ACC112 (cell line): ENCODE measurements around the gene WDR48.

ENCODE experiments used
- H2AFZ ChIP-seq: fragments of 200-600 bp; sonication (generic); one replicate; pipeline ENCODE4 v1.6.0; 2017; ENCODE audit warnings: antibody characterized with exemption, low read length; ENCODE audit not compliant: unreplicated experiment
- H3K27ac ChIP-seq: fragments of 200-600 bp; sonication (generic); 2 replicates; pipeline ENCODE4 v1.5.1; 2014; ENCODE audit warnings: low read depth, mild to moderate bottlenecking, antibody characterized with exemption, low read length, moderate library complexity
- H3K27me3 ChIP-seq: fragments of 200-600 bp; sonication (generic); 2 replicates; pipeline ENCODE4 v1.6.1; 2014; ENCODE audit warnings: mild to moderate bottlenecking, antibody characterized with exemption, low read length, moderate library complexity, mixed read lengths; ENCODE audit not compliant: insufficient read depth
- H3K36me3 ChIP-seq: fragments of 200-600 bp; sonication (generic); 2 replicates; pipeline ENCODE4 v1.6.1; 2016; ENCODE audit warnings: mild to moderate bottlenecking, antibody characterized with exemption, low read length, moderate library complexity, mixed read lengths; ENCODE audit not compliant: insufficient read depth
- H3K4me1 ChIP-seq: fragments of 200-600 bp; sonication (generic); one replicate; pipeline ENCODE4 v1.6.1; 2016; ENCODE audit warnings: low read length, mixed read lengths; ENCODE audit not compliant: insufficient read depth, unreplicated experiment, control insufficient read depth
- H3K4me3 ChIP-seq: fragments of 200-600 bp; sonication (generic); 2 replicates; pipeline ENCODE4 v1.5.1; 2014; ENCODE audit warnings: mild to moderate bottlenecking, low read depth, low read length
- H3K79me2 ChIP-seq: fragments of 200-600 bp; sonication (generic); one replicate; pipeline ENCODE4 v1.6.0; 2016; ENCODE audit warnings: low read length; ENCODE audit not compliant: control insufficient read depth, unreplicated experiment, insufficient read depth

WDR48 gene

DNA sequence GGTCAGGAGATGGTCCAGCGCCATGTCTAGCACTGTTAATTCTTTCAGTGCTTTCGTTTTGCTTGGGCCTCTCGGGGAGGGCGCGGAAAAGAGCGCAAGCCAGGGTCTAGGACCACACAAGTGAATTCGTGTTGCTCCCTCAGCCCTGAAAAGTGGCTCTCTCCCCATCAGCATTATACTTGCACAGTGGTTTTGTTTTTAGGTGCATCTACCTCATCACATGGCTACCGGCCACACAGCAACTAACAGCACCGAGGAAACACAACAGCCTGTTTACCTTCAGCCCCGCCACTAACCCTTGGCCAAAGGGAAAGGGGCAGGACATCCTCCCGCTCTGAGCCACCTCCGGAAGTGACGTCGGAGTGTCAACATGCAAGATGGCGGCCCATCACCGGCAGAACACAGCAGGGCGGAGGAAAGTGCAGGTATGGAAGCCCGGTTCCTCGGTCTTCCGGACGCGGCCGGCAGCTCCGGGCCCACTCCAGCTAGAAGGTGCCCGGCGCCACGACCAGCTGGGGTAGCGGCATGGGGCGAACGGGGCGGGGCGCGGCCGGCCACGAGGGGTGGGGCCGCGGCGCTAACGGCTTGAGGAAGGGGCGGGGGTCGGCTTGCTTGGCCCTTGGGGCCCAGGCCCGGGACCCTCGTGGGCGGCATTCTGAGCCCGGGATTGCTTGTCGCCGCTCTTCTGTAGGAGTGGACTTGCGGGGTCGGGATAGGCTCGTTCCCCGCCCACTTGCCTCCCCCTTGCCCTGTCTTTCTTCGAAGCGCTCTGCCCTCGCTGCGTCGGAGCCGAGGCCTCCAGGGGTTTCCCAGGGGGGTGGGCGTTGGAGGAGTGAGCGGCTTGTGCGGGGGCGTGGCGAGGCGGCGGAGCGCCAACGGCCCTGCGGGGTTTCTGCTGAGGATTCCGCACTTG is at the start of gene WDR48, which contains the start of gene SCN11A:
Gene WDR48, plus strand, starts transcription at position 368 of the 913 bp plus-strand sequence. Its CDS starts 10 bp downstream, at position 378.
Gene SCN11A, minus strand, starts transcription at position 296 of the 913 bp plus-strand sequence. CDS start 101,582 bp downstream, outside the sequence.
- Histone ChIP-seq H3K4me3 (peak within 1 kb of the TSS; percentile 97), H3K27me3 (no peaks in the 10 kb centered on the region), H3K27ac (peak within 1 kb of the TSS; percentile 72; the same call in 1 of the 2 replicates), H3K79me2 (peaks cover 28% of the 10 kb centered on the region), H3K36me3 (no peaks in the 10 kb centered on the region), H2AFZ (peak within 1 kb of the TSS; percentile 93), H3K4me1 (peaks cover 15% of the 10 kb centered on the region)

DNA sequence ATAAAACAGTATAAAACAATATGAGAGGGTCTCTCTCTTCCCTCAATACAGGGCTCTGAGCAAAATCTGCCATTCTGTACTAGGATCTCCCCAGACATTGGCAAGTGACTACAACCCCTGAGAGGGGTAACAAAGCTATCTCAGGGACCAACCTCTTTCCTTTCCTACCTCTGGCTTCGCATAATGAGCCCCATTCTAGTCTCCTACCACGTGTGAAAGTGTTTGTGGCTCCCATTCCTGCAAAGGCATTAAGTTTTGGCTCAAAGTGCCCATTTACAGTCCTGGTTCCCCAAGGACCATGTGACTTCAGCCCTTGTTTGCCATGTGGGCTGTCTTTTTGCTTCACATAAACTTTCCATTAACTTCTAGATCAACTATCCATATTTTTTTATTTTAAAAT is 46.5 kb upstream of the WDR48 start:
- H3K27ac ChIP-seq = no peak overlapping the region
- no peaks in the 10 kb centered on the region for H3K79me2 ChIP-seq
- H3K27me3 ChIP-seq = peaks cover 8% of the 10 kb centered on the region
- H2AFZ ChIP-seq = no peak overlapping the region
- no peak overlapping the region for H3K4me3 ChIP-seq
- H3K4me1 ChIP-seq = no peaks in the 10 kb centered on the region
- H3K36me3 ChIP-seq = no peaks in the 10 kb centered on the region

- no peak overlapping the region for H2AFZ ChIP-seq
- no peaks in the 10 kb centered on the region for H3K36me3 ChIP-seq
- H3K79me2 ChIP-seq = no peaks in the 10 kb centered on the region
- no peak overlapping the region for H3K27ac ChIP-seq
- peaks cover 39% of the 10 kb centered on the region for H3K27me3 ChIP-seq
- no peaks in the 10 kb centered on the region for H3K4me1 ChIP-seq
- no peak overlapping the region for H3K4me3 ChIP-seq
These were observed 40.6 kb upstream of the WDR48 start for GRCh38 chr3:39011191-39011736.

GRCh38 chr3:39013289-39013688 is 38.5 kb upstream of the WDR48 start:
- H3K79me2 ChIP-seq = no peaks in the 10 kb centered on the region
- no peak overlapping the region for H2AFZ ChIP-seq
- H3K27me3 ChIP-seq = peaks cover 49% of the 10 kb centered on the region
- H3K36me3 ChIP-seq = no peaks in the 10 kb centered on the region
- H3K4me1 ChIP-seq = no peaks in the 10 kb centered on the region
- no peak overlapping the region for H3K4me3 ChIP-seq
- H3K27ac ChIP-seq = no peak overlapping the region

DNA sequence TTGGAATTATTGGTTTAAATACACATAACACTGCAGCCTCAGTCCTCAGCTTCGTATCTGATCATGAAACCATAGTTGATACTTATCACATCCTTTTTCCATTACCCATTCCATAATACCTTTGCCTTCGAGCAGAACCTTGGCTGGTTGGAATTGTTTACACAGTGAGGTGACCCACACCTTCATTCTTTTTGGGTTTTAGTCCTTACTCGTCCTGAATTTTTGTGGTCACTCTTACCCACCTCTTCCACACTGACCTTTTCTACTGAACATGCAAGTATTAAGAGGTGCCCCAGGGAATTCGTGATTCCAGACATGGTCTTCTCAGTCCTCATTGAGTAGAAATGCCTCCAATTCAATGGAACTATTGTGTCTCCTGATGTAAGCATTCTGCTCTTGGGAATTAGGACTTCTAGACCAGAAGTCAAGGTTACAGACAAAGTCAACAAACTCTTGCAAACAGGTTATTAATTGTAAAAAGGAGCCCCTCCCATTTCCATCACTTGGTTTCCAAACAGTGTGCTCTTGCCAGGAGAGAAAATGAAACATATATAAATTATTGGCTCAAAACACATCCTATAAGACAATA is 37.8 kb upstream of the WDR48 start:
- H3K27ac ChIP-seq = no peak overlapping the region

GRCh38 chr3:39015418-39015817 is 36.4 kb upstream of the WDR48 start:
- Histone ChIP-seq H3K79me2 (no peaks in the 10 kb centered on the region), H3K27me3 (peaks cover 66% of the 10 kb centered on the region), H3K27ac (no peak overlapping the region), H3K4me1 (no peaks in the 10 kb centered on the region), H3K4me3 (no peak overlapping the region), H3K36me3 (no peaks in the 10 kb centered on the region), H2AFZ (no peak overlapping the region)

More for the DNA sequence above, 37.8 kb upstream of the WDR48 start:
- Histone ChIP-seq H3K27me3 (peaks cover 53% of the 10 kb centered on the region), H3K4me3 (no peak overlapping the region), H2AFZ (no peak overlapping the region), H3K36me3 (no peaks in the 10 kb centered on the region), H3K4me1 (no peaks in the 10 kb centered on the region), H3K79me2 (no peaks in the 10 kb centered on the region)

DNA sequence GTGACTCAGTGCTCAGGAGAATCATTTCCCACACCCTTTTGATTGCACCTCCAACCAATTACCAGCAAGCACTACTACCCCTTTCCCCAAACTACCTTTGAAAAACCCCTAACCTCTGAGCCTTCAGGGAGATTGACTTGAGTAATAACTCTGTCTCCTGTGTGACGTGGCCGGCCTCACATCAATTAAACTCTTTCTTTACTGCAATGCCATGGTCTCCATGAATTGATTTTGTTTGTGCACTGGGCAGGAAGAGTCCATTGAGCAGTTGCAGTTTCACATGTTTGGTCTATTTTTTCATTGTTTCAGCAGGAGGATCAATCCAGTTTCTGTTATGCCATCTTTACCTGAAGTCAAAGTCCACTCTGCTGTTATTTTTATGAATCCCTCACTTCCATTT is 32.5 kb upstream of the WDR48 start:
- Histone ChIP-seq H3K4me1 (no peaks in the 10 kb centered on the region), H3K79me2 (no peaks in the 10 kb centered on the region), H2AFZ (no peak overlapping the region), H3K27me3 (peaks cover 69% of the 10 kb centered on the region), H3K27ac (no peak overlapping the region), H3K4me3 (no peak overlapping the region), H3K36me3 (no peaks in the 10 kb centered on the region)

DNA sequence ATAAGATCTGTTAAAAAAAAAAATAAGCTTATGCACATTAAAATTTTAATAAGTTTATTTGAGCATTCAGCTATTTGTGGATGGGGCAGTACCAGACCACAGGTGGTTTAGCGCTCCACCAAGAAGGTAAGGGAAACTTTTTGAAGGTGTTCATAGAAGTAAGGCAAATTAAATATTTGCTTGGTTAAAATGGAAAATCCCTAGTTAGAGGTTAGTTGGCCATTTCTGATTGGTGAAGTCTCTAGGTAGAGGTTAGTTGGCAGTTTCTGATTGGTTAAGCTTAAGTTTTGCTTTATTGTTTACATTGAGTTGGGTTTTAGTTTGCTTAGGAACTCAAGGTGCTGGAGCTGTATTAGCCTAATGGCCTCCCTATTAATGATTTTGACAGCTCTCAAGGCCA is 30.8 kb upstream of the WDR48 start:
- H3K79me2 ChIP-seq = no peaks in the 10 kb centered on the region
- H3K36me3 ChIP-seq = no peaks in the 10 kb centered on the region
- H3K4me1 ChIP-seq = no peaks in the 10 kb centered on the region
- H3K27me3 ChIP-seq = peaks cover 54% of the 10 kb centered on the region
- H3K4me3 ChIP-seq = no peak overlapping the region
- no peak overlapping the region for H3K27ac ChIP-seq
- H2AFZ ChIP-seq = no peak overlapping the region

GRCh38 chr3:39021465-39022285 is 30.1 kb upstream of the WDR48 start:
- no peaks in the 10 kb centered on the region for H3K79me2 ChIP-seq
- no peaks in the 10 kb centered on the region for H3K4me1 ChIP-seq
- no peak overlapping the region for H3K27ac ChIP-seq
- no peak overlapping the region for H2AFZ ChIP-seq
- peaks cover 51% of the 10 kb centered on the region for H3K27me3 ChIP-seq
- H3K36me3 ChIP-seq = no peaks in the 10 kb centered on the region
- no peak overlapping the region for H3K4me3 ChIP-seq

GRCh38 chr3:39022286-39022630 is 29.6 kb upstream of the WDR48 start:
- Histone ChIP-seq H3K36me3 (no peaks in the 10 kb centered on the region), H2AFZ (no peak overlapping the region), H3K4me3 (no peak overlapping the region), H3K27me3 (peaks cover 47% of the 10 kb centered on the region), H3K27ac (no peak overlapping the region), H3K4me1 (no peaks in the 10 kb centered on the region), H3K79me2 (no peaks in the 10 kb centered on the region)
